DMS153 treated with DMSO at 0.1 percent for 48 hours (cell line): Measurements from ENCODE around the gene PWWP2A.
"Not testable (repeated sequence)": the region's sequence is repeated elsewhere in the genome, so short reads cannot be mapped to it uniquely, and the experiment has no call there.

Source experiments
- DNase-seq: peaks from one replicate; lab custom pipeline; 2025; ENCODE audit not compliant: unreplicated experiment; lab: John Stamatoyannopoulos, UW

The PWWP2A gene

DNA sequence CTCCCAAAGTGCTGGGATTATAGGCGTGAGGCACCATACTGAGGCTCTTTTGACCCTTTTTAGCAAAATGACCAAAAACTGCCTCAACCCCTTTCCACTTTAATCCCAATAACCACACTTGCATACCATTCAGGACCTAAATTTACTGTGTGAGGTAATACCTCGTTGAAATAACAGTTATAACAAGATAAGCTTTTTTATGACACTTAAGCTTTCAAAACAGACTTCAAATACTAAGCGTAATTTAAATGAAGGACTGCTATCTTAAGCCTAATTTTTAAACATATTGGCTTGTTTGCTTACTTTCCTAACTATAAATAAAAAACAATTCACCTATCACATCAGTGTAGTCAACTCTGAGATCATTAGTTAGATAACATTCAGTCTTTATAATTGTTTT, 37.8 kb downstream of the PWWP2A start:
- no peak for DNase-seq

DNA sequence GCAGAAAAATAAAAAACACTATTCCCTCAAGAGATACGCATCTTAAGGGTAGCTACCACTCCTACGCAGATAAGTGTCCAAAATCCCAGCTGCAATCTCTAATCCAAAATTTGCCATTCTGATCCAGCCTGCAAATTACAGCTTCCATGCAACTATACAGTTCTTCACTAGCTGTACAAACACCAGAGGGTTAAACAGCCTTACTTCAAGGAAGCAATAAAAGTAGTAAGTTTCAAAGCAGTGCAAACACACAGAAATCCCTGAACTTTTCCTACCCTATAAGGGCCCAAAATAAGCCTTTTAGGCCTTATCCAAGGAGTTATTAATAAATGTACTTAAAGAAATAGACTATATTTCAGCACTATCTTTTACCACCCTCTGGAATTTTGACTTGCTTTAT, 39.5 kb downstream of the PWWP2A start:
- DNase-seq = no peak

DNA sequence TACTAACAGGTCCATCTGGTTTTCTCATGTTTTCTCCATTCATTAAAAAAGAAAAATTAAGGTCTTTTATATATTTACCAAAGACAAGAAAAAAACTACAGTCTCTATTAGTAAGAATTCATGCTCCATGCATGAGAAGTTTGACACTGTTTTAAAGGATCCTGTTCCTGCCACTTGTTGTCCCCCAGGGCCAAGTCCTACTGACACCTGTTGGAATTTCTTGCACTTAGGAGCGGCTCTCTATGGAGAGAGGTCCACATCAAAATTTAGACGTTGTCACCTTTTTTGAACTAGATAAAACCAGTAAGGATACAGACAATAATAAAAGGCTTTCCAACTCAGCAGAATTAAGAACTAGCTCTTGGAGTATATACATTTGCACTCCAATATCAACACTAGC, 42.3 kb downstream of the PWWP2A start:
- DNase-seq = no peak

DNA sequence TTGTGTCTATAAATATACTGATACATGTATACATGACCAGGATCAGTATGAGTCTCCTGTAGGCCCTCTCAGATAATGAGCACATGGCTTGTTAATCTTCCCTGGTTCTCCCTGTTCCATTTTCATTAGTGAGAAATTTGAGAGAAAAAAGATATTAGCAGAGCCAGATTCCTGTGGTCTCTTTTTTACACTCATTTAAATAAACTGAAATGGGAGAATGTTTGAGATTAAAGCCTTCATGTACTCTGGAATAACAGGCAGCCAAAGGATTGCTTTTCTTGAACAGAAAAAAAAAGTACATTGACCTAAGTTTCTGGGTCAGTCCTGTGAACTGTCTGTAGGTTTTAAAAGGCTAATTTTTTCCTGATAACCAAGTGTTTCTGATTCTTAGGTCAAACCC, 44.2 kb downstream of the PWWP2A start:
- no peak for DNase-seq

DNA sequence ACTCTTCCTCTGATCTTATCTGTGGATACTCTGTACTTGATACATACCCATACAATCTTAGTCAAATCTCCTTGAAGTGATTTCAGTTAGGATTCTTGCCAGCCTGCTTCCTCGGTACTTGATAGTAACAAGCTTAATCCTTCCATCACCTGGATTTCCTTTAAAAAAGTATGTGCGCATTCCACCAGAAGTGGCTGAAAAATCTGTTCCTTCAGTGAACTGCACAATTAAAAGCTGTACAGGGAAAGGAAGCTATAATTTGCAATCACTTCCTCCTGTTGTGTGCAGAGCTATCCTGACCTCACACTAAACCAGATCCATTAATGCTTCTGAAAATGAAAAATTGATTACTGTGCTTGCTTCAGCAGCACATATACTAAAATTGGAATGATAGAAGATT, 47.3 kb downstream of the PWWP2A start:
- no peak for DNase-seq

- DNase-seq = no peak
Measured at GRCh38 chr5:160071516-160071915, 47.7 kb downstream of the PWWP2A start.

DNA sequence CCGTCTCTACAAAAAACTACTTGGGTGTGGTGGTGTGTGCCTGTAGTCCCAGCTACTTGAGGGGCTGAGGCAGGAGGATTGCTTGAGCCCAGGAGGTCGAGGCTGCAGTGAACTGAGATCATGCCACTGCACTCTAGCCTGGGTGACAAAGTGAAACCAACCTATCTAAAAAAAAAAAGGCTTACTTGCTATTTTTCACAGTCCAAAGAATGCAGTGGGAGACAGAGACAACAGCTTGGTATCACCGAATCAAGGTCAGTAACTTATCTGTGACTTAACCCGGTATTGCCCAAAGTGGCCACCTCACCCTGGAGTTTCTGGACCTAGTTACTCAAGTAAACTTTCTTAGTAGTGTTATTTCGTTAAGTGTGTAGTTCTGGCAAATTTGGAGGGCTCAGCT, 50.1 kb downstream of the PWWP2A start:
- not testable (repeated sequence) for DNase-seq

- DNase-seq = peak; percentile 38
Measured at GRCh38 chr5:160064995-160065614, 54.1 kb downstream of the PWWP2A start.

DNA sequence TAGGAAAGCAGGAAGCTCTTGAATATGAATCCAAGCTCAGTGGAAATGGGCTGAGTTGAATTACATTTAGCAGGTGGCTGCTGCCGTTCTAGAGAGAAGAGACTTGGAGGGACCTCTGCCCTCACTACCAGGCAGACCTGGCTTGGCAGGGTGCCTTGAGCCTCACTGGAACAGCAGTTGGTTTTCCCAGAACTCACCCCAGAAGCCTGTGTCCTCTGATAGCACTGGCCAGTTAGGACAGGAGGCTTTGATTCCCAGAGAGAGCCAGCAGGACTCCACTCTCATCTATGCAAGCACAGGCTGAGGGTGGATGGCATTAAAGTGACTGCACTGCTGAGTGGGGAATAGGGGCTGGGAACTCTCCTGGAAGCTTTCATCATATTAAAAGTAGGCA, 54.8 kb downstream of the PWWP2A start:
- DNase-seq = no peak

DNA sequence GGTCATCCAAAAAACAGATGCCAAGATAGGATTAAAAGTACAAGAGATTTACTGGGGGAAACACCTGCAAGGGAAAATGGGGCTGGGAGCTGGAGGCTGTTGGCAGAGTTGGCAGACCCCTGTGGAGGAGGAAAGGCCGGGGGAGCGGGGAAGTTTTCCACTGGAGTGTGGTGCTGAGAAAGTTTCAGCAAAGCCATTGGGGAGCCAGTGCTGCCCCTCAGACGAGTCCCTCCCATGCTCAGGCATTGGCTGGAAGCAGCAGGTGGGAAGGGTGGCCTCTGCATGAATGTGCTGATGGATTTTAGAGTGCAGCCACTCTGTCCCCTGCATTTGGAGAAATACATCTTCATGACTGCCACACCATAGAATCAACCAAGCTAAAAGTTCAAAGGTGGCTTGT, 57.5 kb downstream of the PWWP2A start:
- no peak for DNase-seq

GRCh38 chr5:160060001-160060400, 59.2 kb downstream of the PWWP2A start:
- DNase-seq = no peak

GRCh38 chr5:160057256-160057655, 62.0 kb downstream of the PWWP2A start:
- no peak for DNase-seq

GRCh38 chr5:160054831-160055230, 64.4 kb downstream of the PWWP2A start:
- DNase-seq = no peak

DNA sequence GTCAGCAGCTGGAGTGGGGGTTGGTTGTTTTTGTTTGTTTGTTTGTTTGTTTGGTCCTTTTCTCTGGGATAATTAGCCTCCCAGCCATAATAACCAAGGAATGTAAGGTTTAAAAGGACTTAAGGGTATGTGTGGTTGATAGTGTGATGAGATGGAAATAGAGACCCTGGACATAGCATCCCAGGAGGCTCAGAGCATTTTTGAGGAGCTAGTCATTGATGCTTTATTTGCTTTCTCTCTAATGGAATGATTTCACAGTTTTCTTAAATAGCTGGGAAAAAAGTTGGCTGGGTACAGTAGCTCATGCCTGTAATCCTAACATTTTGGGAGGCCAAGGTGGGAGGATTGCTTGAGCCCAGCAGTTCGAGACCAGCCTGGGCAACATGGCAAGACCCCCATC, 65.2 kb downstream of the PWWP2A start:
- DNase-seq = no peak

GRCh38 chr5:160049099-160049498, 70.2 kb downstream of the PWWP2A start:
- no peak for DNase-seq

DNA sequence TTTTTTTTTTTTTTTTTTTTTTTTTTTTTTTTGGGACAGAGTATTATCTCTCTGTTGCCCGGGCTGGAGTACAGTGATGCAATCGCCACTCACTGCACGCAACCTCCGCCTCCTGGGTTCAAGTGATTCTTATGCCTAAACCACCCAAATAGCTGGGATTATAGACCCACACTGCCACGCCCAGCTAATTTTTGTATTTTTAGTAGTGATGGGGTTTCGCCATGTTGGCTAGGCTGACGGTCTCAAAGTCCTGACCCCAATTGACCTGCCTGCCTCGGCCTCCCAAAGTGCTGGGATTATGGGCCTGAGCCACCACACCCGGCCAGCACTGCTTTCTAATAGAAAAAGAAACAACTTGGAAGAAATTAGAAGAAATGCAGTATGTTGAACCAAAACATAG, 71.1 kb downstream of the PWWP2A start:
- DNase-seq = no peak

DNA sequence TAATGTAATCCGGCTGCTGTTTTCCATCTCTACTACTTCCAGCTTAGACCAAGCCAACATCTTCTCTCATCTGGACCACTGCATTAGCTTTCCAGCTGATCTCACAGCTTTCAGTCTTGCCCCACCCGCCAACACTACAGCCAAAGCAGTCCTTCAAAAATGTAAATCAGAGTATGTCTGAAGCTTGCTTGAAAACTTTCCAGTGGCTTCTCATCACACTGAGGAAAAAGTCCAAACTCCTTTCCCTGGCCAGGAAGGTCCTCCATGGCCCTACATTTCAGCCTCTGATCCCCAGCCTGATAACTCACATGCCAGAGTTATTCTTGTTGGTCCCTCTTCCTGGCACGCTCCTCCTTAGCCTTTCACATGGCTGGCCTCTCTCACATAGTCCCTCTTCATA, 71.8 kb downstream of the PWWP2A start:
- no peak for DNase-seq

- no peak for DNase-seq
Measured at GRCh38 chr5:160044967-160045366, 74.3 kb downstream of the PWWP2A start.

- DNase-seq = no peak
Measured at GRCh38 chr5:160044391-160044804, 74.9 kb downstream of the PWWP2A start.

GRCh38 chr5:160042671-160043070, 76.6 kb downstream of the PWWP2A start:
- no peak for DNase-seq
